GM19043 (cell line): ENCODE measurements around the gene PSAT1.

Source experiments
- ATAC-seq: cut with Tn5 transposase; IDR thresholded peaks from one replicate; pipeline ENCODE4 v1.9.1; 2021; ENCODE audit warnings: low read depth; ENCODE audit not compliant: unreplicated experiment

Gene PSAT1

DNA sequence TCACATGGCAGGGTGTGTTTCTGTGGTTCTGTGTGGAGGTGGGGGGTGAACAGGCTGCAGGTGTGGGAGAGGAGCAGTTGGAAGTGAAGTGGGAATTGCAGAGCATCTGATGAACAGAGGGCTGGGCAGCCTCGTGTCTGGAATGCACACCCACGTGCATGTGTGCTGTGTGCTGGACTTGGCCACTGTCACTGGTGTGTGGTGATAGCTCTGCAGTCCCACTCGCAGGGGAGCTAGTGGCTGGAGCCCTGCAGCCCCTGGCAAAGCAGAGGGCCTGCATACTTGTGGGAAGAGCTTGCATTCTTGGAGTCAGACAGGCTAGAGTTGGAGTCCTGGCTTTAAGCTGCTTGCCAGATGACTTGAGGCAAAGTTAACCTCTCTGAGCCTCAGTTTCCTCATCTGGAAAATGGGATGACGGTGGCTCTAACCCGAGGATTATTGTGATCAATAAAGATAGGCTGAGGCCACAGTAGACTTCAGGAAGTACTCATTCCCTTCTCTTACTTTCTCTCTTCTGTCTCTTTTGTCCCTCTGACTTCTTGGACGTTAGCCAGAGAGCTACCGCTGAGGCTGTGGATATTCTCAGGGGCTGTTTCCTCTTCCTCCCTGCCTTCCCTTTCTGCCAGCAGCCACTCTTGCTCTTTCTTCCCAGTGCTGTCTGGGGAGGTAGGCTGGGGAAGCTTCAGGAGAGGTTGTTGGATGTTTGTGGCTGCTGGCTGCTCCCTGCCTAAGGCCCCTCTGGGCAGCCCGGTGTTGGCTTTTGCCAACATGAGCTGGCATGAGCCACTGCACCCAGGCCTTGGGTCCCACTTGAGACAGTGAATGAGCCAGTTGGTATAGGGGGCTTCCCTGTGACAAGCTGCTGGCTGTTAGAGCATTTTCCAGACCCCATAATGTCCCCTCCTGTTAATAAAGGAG is 18.3 kb downstream of the PSAT1 start:
- ATAC-seq = no peak

DNA sequence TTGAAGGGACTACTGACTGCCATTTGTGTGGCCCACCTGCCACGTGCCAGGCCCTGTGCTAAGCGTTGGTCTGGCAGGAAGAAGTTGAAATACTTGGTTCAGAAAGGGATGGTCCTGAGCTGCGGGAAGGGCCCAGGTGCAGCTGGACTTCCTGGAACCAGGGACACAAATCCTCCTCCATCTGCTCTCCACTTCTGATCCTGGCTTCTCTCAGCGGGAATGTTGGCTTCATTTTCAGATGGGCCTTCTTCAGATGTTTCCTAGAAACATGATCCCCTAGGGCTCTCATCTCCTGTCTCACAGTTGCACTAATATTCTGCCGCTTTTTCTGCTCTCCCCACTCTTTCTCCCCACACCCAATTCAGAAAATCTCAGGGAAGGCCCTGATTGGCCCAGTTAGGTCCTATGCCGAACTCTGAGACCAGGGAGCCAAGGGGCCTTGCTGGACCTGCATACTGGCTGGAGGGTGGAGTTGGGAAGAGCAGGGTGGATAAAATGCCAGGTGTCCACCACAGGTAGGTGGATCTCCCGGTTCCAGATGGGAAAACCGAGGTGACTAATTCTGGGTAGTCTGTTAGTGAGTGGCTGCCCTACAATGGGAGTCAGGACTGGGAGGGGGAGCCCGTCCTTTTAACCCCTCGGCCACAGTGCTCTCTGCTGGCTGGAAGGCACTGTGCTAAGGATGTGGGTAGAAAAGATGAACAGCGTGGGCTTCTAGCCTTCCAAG is 19.4 kb downstream of the PSAT1 start:
- no peak for ATAC-seq

DNA sequence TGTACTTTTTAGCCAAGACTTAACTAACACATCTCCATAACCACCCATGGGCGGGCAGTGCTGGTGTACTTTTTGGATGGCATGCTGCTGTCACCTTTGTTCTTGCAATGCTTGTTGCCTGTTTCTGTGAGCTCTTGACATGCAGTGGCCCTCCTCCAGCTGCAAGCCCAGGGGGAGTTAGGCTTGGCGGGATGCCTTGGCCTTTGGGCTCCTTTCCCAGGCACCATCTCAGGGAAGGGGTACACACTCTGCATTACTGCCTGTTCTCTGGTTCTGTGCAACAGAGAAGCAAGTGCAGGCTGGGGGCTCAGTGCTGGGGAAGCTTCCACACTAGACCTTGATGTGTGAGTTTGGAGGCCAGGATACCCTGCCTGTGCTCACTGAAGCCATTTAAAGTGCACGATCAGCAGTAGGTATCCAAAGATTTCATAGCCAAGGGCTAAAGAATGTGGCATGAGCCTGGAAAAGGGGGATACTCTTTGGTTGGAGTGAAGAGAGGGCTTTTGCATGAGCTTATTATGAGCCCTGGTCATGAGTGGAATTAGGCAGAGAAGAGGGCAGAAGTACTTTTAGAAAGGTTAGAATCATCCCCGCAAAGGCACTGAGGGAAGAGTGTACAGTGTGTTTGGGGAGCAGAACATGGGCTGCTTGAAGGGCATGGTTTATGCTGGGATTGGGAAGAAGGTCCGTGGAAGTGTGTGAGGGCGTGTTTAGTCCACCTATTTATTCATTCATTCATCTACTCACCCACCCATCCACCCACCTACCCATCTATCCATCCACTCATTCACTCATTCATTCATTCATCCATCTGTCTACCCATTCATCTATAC is 22.5 kb downstream of the PSAT1 start:
- ATAC-seq = no peak

DNA sequence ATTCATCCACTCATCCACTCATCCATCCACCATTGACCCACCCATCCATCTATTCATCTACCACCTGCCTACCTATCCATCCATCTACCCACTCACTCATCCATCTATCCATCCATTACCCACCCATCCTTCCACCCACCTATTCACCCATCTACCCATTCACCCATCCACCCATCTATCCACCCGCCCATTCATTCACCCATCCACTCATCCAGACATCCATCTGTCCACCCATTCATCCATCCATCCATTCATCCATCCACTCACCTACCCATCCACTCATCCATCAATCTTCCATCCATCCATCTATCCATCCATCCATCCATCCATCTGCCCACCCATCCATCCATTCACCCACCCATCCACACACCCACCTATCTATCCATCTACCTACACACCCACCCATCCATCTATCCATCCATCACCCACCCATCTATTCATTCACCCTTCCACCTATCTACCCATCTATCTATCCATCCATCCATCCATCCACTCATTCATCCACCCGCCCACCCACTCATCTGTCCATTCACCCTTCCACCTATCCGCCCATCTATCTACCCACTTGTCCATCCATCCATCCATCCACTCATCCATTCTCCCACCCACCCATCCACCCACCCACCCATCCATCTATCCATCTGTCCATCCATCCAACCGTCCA is 23.2 kb downstream of the PSAT1 start:
- ATAC-seq = no peak

DNA sequence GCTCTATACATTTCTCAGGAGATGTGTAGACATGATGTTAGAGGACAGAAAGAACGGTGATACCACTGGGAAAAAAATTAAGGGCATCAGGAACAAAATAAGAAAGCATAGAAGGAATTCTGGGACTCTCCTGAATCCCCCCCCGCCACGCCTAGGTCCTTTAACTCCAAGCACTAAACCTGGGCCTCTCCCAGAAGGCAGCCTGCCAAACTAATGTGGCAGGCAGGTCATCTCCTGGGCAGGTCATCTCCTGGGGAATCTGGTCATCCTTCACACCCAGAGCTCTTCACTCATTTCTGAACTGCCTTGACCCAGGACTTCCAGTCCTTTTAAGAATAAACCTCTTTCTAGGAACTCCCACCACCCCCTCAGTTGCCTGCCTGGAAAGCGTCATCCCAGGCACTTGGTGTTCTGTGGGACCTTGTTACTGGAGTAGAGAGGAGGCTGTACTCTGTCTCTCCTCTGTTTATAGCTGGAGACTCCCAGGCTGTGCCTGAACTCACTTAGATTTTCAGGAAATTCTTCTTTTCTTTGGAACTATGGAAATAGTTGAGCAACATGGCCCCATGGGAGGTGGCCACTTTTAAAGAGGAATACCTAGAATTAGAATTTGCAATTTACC is 24.1 kb downstream of the PSAT1 start:
- ATAC-seq = no peak

DNA sequence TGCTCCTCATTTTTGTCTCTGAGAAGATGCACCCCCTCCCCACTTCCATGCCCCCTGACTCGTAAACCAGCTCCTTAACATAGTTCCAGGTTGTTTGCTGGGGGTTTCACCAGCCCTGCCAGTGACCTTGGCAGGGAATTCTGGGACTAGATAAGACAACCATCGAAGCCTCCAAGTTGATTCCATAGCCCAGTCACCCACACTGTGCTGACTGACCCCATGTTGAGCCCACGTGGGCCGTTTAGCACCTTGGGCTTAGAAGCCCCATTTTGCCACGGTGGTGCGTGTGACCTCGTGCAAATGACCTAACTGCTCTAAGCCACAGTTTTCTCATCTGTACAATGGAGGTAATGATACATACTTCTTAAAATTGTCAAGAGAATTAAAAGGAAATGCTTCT is 24.6 kb downstream of the PSAT1 start:
- no peak for ATAC-seq

DNA sequence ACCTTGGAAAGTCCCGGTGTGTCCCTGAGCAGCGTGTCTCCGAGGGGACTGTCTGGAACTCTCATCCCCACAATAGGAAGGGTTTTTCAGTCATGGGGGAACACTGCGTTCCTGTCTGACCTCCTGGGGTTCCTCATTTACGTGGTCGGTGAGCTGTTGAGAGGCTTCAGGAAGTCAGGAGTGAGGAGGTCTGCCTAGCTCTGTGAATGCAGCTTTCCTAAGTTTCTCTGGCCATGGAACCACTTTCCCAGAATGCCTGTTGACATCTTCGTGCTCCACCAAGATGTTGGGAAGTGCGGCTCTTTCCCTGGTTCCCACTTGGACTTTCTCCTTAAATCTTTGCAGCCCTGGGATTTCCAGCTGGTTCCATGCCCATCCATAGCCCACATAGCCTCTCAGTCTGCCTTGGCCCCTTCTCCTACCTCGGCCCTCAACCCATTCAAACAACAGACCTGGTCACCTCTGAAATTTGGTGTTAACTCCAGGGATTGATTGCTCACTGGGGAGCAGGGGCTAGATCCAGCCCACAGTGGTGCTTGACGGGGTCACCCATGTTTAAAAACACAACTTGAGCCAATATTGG is 27.2 kb downstream of the PSAT1 start:
- ATAC-seq = no peak

DNA sequence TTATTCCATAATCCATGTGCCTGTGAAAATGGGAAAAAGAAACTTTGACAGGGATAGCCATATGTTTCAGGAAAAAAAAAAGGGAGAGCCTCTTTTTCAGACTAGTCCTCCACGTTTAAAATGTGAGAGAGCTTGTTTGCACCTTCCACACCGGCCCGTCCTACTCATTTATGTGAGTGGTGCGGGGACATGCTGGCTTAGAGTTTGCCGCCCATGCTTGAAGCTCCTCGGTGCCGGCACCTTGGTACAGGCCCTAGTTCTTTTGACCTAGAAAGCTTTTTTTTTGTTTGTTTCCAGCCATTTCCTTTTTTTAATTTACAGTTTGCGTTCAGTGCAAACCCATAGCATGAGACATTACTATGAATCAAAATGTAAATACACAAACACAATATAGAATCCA is 27.8 kb downstream of the PSAT1 start:
- ATAC-seq = no peak

DNA sequence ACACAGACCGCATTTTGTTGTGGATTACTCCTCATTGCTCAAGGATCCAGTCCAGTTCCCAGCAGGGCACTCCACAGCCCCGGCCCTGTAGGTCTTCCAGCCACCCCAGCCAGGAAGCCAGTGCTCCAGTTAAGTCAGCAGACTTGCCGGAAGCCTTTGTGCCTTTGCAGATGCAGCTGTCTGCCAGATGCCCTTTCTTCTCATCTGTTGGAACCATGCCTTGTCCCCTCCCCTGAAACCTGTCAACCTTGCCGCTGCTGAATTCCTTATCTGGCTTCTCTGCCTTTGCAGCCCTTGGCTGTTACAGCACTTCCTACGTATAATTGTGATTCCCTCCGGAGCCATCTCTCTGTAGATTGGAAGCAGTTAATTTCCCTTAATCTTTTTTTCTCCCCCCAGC is 28.4 kb downstream of the PSAT1 start:
- no peak for ATAC-seq

DNA sequence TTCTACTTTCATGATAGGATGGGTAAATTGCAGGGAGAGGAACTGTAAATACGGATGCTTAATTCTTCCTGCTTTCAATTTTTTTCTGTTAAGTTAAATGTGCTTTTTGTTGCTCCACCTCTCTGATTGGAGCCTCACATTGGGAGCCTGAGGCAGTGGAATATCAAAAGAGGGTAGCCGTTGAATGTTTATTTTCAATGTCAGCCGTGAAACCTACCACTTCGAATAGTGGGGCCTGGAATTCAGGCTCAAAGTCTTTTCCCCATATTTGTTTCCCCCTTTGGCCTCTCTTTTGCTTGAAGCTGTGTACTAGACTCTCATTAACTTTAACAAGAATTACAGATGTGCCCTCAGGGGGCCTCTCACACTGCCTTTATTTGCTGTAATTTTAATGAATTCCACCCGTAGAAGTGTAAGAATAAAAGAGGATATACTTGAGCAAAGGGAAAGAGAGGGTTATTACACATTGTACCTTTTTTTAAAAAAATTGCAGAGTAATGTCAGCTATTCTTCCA is 29.0 kb downstream of the PSAT1 start:
- ATAC-seq = no peak

DNA sequence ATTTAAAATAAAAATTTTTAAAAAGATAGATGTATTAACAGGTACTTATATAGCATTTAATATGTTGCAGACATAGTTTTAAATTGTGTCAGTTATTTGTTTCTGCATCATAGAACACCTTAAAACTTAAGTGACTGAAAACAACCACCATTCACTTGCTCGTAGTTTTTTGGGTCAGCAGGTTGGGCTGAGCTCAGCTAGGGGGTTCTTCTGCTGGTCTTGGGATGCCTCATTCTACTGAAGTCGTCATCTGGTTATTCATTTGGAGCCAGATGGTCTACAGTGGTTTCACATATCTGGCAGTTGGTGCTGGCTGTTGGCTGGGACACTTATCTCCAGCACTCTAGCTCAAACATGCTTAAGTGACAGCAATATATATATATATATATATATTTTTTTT is 29.6 kb downstream of the PSAT1 start:
- ATAC-seq = no peak

DNA sequence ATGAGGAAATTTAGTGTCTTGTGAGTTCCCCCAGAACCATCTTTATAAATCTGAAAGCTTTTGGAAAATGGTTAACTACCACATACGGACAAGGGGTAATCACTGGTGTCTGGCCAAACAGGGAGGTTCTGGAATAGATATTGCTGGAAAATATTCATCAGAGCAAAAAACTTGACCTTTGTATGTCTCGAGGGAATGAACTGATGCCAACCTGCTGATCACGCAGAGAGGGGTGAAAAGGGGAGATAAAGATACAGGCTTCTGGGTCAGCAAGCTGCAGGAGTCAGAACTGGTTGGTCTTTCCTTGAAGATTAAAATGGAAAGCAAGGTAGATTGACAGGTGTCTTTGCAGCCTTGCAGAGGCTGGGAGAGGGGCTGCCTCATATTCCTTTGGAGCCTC is 35.5 kb downstream of the PSAT1 start:
- no peak for ATAC-seq

DNA sequence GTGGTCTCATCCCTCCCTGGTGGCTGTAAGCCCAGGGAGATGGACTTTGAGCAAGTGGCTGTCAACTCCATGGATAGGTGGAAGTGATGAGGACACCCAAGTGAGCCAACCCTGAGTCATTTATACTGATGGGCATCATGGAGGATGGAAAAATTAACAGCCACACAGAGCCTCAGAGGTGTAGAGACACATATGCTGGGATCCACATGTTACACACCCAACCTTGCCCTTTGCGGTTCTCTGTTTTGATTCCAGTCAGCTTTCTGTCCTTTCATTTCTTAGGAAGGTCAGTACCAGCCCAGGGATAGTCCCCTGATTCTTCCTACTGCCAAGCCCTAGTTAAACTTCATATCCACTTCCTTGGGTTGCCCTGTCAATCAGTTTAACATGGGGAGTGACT is 51.9 kb downstream of the PSAT1 start:
- ATAC-seq = no peak

DNA sequence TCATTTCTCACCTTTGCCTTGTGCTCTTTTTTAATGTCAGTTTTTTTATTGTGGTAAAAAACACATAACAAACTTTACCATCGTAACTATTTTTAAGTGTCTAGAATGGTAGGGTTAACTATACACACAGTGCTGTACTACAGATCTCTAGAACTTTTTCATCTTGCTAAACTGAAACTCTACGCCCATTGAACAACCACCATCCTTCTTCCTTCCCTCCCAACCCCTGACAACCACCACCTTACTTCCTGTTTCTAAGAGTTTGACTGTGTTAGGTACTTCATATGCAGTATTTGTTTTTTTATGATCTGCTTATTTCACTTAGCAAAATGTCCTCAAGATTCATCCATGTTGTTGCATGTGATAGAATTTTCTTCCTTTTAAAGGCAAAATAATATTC is 54.9 kb downstream of the PSAT1 start:
- no peak for ATAC-seq

DNA sequence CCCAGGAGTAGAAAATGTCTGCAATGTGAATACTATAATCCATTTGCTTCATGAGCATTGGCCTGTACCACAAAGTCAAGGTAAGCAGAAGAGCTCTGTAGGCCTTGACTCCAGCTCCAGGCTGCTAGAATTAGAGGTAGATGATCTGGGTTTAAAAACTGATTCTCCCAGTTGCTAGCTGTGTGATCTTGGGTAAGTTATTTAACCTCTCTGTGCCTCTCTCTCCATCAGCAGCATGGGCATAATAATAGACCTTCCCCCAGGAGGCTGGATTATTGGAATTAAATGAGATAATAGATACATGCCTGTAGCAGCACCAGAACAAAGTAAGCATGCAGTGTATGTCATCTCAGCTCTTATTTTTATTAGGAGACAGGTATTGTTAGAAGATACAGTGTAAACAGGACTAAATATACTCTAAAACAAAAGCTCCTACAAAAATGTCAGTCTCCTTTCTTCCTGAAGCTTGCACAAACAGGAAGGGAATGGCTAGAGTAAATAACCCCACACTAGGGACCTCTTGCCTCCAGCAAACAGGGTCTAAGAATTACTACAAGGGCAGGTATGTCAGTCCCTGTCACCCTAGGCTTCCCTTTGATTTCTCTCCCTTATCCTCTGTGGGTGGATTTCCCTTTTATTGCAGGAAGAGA is 57.5 kb downstream of the PSAT1 start:
- ATAC-seq = no peak

DNA sequence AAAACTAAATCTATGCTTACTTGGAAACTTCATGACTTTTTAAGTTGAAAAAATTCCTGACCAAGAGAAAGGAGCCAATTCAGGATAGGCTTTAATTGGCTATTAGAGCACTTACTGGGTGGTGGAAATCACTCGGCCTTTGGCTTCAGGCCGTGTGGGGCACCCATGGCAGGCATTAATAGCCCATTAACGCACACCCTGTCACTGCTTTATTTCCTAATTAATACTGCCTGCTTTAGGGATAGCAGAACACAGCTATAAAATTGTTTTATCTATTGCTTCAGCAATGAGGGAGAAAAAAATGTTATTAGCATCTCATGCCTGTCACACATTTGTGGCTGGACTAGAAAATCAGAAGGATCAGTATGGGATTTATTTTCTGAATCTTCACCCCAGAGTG is 58.1 kb downstream of the PSAT1 start:
- no peak for ATAC-seq

DNA sequence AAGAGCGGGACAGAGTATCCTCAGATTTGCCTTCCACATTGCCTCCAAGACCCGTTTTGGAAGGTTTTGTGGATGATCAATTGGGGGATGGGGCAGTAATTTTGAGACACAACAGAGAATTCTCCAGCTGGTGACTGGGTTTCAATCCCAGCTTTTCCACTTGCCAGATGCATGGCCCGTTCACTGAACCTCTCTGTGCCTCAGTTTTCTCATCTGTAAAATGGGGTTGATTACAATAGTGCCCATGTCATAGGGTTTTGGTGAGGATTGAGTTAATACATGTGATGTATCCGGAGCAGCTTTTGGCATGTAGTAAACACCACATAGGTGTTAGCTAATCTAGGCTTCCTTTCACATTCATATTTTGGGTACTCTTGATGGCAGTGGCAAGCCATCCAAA is 59.7 kb downstream of the PSAT1 start:
- ATAC-seq = no peak

DNA sequence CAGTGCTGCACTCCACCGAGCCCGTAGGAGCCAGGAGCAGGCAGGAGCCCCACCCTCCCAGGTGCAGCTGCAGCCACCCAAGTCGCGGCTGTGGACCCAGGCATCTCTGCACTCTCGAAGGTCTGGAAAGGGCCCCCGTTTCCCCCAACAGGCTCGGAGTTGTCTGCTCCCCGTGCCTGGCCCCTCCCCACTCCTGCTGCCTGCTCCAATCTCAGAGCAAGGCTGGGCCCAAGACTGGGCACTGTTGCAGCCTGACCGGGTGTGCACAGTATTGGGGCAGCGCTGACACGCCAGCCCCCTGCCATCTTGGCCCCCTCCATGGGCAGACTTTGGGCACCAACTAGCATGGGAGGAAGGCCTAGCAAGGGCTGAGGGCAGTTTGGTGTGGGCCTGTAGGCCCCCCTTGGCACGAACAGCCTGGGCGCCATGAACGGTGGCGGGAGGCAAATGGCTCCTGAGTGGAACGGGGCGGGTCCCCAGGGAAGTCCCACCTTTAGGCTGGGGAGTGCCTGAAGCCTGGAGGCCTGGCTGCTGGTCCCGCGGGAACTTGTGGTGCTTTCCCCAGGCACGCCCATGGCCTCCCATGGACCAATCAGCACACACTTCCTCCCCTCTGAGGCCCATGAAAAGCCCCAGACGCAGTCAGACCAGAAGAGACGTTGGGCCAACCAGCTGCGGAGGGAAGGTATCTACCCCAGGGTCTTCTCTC is 60.4 kb downstream of the PSAT1 start:
- no peak for ATAC-seq
